Activated CD4-positive, alpha-beta T cell treated with anti-CD3 and anti-CD28 coated beads, Interleukin-2, Interleukin-6, amounts not matched to agents 100 ng/mL and 50 ng/mL, durations not matched to agents 16 hours and 8 hours (primary cell): ENCODE results near the gene PTTG1IP.

ENCODE experiments used
- DNase-seq: peaks from one replicate; pipeline ENCODE4 v3.0.0-alpha.2; 2020

Gene PTTG1IP

DNA sequence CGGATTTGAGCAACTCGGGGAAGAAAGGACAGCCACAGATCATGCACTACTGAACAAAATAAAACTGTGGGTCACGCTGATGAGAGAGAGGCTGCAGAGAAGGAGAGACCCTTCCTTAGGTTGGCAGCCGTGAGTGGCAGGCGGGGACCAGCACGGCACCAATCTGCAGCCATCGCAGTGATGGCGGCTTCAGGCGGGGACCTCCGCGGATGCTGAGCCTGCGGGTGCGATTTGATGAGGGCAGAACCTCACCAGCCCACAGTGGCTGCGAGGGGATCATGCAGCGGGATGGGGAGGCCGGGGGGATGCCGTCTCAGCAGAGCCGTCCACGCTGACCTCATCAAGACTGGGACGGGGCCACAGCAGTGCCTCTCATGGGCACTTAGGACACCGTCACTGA, 35.4 kb upstream of the PTTG1IP start:
- DNase-seq = no peak

DNA sequence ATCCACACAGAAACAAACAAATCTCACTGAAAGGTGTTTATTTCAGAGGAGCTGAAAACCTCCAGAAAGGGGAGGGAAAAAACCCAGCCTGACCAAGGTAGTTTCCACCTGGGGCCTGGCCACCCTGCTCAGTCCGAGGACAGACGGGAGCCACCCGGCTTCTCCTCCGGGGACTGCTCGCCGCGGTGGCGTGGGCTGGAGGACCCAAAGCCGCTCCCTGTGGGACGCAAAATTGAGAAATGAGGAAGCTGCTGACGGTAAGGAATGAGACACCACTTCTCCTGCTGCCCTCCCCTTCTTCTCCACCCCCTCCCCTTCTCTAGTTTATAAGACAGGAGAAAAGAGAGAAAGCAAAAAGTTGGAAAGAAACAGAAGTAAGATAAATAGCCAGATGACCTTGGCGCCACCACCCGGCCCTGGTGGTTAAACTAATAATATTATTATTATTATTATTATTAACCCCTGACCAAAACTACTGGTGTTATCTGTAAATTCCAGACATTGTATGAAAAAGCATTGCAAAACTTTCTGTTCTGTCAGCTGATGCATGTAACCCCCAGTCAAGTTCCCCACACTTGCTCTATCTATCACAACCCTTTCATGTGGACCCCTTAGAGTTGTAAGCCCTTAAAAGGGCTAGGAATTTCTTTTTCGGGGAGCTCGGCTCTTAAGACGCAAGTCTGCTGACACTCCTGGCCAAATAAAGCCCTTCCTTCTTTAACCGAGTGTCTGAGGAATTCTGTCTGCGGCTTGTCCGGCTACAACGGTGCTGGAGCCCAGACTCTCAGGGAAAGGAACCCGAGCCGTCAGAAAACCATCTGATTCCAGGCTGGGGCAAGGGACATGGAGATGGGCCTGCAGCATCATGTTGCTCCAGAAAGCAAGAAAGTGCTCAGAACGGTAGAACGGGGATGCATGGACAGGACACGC, 34.7 kb upstream of the PTTG1IP start:
- DNase-seq = no peak

DNA sequence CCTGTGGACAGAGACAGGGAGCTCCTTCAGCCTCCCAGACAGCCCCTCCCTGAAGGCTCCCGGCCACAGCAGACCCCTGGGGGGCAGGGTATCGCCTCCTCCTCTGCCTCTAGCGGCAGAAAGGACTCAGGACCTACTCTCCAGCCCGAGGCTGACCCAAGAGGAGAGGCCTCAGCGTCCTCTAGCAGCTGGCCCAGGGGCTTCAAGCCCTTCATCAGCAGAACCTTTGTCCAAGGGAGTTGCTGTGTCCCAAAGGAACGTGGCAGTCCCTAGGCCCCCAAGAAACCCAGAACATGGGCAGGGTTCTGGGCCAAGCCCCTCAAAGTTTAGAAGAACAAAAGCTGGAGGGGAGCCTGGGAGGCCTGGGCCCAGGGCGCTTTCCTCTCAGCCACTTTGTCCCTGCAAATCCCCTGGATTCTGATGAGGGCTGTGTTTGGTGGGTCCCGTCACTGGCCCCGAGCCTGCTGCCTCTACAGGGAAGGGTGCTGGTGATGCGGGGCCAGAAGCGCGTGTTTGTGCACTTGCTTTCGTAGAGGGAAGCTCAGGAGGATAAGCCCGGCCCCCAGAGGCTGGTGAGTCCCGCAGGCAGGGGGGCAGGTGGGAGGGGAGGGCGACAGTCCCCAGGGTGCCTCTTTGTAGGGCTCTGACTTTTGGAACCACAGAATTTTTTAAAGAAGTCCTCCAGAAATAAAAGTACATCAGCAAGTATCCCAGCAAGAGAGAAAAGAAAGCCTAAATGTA, 33.9 kb upstream of the PTTG1IP start:
- DNase-seq = no peak

DNA sequence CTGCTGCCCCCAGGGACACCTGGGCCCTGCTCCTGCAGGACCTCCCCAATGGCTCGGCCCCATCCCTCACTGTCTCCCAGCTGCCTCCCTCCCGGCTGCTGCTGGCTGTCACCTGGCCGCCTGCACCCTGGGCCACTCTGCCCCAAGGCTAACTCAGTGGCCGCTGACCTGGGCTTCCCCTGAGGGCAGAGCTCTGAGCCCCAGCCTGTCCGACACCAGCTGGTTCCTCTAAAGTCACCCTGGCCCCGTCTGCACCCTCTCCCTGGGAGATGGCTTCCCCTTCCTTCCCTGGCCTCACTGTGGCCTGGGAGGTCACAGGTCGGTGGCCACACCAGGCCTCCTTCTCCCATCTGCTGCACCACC, 32.2 kb upstream of the PTTG1IP start:
- DNase-seq = no peak

DNA sequence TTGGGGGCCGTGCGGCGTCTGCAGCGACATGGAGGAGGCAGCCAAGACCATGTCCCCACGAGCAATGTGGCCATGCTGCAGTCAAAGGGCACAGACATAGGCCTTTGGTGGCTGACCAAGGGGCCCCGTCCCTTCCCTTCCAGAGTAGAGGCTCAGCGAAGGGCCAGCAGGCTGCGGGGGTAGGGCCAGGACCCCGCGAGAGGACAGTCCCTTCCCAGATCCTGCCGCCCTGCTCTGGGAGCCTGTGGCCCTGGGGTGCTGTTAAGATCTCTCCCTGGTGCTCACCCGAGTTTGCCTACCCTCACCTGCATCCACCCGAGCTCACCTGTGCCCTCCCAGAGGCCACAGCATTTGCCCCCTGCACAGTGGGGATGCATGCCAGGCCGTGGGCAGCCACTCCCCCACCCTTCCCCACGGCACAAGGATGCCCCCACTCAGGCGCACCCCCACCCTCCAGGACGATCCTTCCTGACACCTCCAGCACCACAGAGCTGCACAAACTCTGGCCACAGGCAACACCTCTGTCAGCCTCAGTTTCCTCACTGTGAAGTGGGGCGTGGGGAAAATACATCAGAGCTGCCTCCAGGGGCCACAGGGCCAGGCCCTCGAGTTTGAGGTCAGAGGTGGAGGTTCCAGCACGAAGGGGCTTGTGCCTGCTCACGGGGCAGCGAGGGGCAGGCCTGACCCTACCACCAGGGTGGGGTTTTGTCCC, 31.7 kb upstream of the PTTG1IP start:
- no peak for DNase-seq

DNA sequence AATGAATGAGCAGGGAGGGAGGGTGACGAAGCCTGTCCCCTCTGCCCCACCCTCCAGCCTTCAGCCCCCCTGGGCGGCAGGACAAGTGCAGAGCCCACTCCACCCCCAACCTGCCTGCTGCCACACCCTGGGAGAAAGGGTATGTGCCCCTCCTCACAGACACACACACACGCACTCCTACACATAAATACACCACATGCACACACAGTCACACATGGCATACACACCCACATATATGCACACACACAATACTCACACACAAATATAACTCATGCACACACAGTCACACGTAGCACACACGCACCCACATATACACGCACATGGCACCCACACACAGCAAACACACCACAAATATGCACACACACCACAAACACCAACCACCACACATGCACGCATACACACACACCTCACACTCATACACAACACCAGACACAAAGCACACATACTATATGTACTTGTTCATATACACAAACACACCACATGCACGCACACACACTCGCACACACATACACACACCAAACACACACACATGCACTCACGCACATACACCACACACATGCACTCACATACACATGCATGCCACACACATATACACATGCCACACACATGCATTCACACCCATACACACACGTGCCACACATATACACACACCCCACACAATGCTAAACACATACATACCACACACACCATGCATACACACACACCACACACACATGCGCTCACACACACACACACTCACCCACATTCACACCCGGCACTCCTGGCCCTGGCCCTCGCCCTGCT, 30.8 kb upstream of the PTTG1IP start:
- DNase-seq = no peak

DNA sequence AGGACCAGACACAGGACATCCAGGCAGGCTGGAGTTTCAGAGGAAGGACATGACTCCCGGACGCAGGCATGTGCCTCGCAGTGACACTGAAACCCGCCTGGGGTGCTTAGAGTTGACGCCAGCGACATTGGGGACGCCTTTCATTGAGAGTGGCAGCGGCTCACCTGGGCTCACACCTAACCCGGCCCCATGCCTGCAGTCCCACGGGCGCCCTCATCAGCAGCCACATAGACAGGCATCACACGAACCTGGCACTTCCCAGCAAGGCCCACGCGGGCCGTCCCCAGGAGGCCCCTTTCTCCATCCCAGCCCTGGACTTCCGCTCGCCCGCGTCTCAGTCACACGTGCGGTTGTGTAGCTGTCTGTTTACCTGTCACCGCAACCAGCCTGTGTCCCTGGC, 30.2 kb upstream of the PTTG1IP start:
- no peak for DNase-seq

DNA sequence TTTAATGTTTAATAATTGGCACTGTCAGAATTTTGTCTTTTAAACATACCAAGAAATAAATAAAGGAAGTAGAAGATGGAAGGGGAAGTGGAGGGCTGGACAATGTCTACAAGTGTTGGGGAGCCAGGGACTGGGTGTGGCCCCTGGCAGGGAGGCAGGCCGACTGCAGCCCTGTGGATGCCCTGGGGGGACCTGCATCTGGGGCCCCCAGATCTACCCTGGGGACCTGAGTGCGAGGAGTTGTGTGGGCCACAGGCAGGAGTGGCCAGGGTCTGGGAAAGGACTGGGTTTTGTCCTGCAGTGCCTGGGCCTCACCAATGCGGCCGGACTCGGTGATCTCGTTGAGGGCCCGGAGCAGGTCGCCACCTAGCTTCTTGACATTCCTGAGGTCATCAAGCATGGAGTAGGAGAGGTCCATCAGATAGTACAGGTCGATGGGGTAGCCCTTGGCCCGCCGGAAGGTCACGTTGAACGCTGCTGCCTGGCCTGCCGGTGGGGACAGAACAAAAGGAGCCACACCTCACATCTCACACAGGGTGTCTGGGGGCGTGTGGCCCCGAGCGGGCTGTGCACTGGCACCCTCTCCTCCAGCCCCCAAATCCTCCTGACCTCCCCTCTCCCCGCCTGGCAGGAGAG, 29.7 kb upstream of the PTTG1IP start:
- DNase-seq = no peak

DNA sequence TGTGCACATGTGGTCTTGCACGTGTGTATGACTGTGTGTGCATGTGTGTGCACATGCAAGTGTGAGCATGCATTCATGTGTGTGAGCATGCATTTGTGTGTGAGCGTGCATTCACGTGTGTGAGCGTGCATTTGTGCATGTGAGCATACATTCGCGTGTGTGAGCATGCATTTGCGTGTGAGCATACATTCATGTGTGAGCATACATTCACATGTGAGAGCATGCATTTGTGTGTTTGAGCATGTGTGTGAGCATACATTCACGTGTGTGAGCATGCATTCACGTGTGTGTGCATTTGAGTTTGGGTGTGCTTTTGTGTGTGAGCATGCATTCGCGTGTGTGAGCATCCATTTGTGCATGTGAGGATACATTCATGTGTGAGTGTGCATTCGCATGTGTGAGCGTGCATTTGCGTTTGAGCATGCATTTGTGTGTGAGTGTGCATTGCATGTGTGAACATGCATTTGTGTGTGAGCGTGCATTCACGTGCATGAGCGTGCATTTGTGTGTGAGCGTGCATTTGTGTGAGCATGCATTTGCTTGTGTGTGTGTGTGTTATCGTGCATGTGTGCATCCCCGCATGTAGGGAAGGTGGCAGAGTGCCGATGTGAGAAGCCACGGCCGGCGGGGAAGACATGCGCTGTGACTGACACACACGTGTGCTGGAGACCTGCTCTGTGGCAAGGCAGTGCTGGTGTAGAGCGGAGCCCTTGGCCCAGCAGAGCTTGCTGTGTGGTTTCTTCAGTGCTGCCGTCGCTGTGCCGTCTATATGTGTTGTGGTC, 29.0 kb upstream of the PTTG1IP start:
- DNase-seq = no peak

DNA sequence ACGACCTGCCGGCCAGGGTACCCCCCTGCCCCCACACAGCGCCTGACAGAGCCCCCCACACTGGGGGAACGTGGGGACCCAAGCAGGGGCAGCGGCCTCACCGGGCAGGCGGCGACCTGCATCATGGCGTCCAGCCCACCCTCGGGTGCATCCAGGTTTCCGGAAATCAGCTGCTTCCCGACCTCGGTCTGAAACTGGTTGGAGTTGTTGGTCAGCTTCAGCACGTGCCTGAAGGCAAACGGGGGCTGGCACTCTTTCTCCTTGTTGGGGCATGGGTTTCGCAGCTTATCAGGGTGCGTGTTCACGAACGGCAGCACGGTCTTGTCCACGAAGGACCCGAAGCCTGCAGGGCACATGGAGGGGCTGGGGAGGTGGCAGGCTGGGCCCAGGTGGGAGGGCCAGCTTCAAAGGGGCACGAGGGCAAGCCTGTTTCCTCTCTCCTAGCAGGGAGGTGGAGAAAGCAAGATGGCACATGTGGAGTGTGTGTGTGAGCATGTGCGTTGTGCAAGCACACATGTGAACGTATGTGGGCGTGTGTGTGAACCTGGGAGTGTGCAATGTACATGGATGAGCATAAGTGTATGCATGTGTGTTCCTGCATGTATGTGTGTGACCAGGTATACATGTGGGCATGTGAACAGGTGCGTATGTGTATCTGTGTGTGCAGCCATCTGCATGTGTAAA, 28.0 kb upstream of the PTTG1IP start:
- DNase-seq = no peak

DNA sequence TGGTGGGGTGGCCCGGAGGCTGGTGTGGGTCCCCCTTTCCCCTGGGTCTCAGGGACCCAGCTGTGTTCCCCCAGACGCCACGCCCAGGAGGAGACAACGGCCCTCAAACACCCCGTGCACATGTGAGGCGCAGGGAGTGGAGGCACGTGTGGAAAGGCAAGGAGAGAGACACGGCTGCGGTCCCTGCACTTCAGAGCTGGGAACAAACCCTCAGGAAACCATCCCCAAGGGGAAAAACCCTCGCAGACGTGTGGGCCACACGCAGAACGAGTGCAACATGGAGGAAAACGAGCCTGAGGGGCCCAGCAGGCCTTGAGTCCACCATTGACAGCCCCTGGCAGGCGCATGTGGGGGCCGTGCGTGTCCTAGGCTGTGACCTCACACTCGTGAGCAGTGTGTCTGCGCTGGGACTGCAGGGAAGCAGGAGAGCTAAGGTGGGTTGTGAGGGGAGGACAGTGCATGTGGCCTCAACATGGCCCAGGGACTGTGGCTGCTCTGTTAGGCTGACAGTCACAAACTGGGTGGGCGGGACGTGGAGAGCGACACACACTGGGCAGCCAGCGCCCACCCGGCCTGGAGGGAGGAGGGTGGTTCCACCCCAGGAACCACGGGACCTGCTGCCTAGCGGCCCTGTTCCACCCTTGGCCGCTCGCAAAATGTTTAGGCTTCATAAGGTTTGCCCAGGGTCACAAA, 27.2 kb upstream of the PTTG1IP start:
- DNase-seq = no peak

DNA sequence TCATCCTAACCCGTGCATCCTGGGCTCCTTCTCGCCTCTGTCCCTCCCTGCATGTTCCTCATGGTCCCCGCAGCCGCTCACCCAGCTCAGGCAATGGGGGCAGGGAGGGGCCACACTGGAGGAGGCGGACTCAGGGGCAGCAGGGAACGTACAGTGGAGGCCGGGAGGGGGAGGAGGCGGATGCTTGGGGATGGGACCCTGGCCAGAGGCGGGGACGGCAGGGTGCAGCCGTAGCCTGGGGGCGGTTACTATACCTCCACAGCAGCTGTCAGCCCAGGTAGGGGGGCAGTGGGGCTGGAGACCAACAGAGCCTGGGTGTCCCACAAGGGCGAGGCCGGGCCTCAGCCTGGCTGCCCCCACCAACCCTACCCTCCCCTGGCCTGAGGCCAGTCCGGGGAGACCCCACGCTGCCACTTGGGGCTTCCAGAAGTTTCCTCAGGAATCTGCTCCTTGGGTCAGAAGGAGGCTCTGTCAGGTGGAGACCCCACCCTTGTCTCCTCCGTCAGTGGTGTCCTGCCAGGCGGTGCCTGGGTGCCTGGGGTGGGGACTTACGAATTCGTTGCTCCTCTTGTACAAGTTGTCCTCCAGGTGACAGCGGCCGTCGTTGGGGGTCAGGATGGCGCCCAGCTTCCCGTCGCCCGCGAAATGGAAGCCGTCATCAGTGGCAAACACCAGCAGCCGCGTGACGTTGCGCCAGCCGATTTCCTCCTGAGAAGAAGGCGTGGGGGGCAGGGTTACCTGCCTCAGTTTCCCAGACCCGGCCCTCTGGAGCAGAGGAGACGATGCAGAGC, 26.5 kb upstream of the PTTG1IP start:
- DNase-seq = no peak

DNA sequence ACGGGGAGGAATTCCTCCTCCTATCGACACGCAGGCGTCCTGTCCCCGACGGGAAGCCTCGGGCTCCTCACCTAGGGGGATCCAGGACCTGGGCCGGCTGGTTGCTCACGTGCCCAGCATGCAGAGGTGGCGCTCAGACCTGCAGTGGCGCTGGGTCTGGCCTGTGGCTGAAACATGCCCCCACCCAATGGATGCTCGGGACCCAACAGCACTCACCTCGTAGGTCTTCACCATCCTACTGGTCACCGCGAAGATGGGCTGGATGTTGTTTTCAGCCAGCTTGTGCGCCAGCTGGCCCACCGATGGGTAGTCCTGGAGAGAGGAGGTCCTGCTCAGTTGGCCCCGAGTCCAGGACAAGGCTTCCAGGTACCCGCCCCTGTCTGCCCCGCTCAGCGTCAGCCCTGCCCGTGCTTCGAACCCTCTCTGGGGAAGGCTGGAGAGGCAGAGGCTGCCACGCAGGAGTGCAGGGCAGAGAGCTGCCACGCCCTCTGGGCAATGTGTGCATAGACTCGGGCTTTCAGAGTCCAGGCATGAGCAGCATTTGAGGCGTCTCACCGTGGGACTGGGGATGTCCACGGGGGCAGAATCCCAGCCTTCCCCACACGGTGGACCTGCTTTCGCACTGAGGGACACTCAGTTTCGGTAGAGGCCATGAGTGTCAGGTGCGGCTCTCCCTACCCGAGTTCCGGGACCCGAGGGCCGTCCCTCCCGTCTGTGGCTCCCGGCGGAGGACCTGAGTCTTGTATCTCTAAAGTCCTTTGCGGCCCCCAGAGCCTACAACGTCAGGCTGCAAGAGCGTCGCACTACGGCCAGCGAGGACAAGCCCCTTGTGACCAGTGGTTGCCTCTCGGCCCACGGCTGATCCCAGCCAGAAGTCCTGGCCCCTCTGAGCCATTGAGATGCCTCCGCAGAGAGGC, 25.6 kb upstream of the PTTG1IP start:
- DNase-seq = no peak

DNA sequence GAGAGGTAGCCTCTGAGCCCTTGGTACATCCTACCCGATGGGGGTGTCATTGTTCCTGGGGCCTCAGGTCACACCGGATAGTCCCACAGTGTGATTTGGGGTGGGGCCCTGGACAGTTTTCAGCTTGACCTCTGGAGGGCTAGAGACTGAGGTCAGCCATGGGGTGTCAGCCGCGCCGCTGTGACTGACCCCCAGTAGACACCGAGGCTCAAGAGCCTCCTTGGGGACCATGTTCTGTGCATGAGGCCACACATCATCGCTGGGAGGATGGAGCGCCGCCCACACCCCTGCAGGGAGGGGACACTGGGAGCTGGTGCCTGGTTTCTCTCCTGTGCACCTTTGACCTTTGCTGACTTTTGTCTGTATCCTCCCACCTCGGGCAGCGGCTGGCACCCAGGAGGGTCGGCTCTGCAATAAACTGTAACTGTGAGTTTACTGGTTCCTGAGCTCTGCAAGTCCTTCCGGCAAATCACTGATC, 24.6 kb upstream of the PTTG1IP start:
- no peak for DNase-seq

DNA sequence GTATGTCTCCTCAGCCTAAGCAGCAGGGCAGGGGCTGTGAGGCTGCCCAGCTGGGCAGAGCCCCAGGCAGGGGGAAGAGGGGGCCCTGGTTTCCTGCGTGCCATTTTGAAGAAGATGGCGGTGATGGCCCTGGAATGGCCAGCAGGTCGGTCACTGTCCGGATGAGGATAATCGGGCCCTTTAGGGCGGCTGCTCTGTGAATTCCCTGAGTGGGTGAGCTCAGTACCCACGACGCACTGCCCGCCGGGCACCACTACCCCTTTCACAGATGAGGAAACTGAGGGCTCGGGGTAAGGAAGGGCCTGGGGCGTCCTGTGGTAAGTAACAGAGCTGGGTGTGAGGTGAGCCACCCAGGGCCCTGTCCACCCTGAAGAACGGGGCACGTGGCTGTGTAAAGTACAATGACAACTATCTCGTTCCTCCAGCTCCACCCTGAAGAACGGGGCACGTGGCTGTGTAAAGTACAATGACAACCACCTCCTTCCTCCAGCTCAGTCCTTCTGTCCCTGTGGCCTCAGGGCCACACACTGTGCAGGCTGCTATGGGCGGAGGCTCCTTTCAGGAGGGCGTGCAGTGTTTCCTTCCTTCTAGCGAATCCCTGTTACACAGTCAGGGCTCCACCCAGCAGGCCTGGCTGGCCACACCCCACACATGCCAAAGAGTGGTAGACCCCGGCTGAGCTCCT, 24.0 kb upstream of the PTTG1IP start:
- no peak for DNase-seq

DNA sequence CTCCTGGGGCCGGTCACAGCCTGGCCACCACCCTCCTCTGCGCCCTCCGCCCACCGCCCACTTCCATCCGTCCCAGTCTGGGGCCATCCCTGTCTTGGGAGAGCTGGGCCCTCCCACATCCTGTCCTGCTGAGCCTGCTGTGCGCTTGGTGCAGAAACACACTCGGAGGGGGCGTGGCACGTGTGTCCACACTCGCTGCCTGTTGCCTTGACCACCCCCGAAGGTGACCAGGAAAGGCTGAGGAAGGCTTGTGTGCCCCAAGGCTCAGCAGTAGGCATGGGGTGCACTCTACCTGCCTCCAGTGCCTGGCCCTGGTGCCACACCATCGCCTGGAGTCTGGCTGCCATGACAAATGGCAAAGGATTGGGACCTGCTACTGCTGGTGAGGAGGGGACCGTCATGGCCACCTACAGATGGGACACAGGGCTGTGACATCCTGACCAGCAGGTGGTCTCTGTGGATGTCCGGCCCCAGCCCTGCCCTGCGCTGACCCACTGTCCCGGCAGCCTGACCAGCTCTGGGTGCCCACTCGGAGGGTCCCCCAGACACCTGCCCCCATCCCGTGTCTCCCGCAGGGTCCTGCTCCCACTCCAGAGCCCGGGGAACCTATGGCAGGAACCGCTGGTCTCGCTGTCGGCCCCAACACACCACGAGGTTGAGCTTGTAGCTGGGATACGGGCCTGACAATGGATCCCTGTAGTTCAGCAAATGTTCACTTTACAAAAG, 23.2 kb upstream of the PTTG1IP start:
- DNase-seq = no peak

DNA sequence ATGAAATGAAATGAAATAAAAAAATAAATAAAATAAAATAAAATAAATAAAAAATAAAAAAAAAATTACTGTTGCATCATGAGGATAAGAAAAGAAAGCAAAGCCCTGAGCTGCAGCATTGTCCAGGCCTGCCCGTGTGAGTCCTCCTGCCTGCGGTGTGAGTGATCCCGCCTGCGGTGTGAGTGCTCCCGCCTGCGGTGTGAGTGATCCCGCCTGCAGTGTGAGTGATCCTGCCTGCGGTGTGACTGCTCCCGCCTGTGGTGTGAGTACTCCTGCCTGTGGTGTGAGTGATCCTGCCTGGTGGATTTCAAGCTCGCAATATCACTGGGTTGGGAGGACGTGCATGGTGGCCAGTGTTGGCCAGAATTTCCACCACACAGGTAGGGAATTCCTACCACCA, 22.4 kb upstream of the PTTG1IP start:
- DNase-seq = no peak
